GM12878 (cell line): ENCODE measurements around the gene MED25. TPM values are rescaled to one million over a fixed set of nuclear protein-coding genes. Genes with fewer than 3 reads are reported as not detected.

Experiments
- ATAC-seq: fragments of 200-7000 bp; cut with Tn5 transposase; 3 replicates; pipeline ENCODE4 v1.9.1; 2020; ENCODE audit warnings: mild to moderate bottlenecking, moderate library complexity
- BruUV-seq: library from RNA; stranded (reverse); fragments of 400-500 nt; replicated peaks from 2 replicates; lab custom pipeline; 2021; lab: Mats Ljungman, UMichigan
- CTCF ChIA-PET: fragments of 300-600 bp; sonication (Branson Sonifier 250); formaldehyde crosslinking; extraction: SDS; loops from one replicate; lab custom pipeline; 2021; ENCODE audit warnings: inconsistent platforms; lab: Yijun Ruan, JAX
- POLR2A ChIA-PET: fragments of 350-600 bp; formaldehyde crosslinking; extraction: SDS; loops from one replicate; lab custom pipeline; 2021; ENCODE audit warnings: inconsistent platforms; lab: Charles Lee
- RAD21 ChIA-PET: fragments of 300-600 bp; sonication (Branson Sonifier 250); formaldehyde crosslinking; loops from one replicate; lab custom pipeline; 2023; ENCODE audit warnings: antibody characterized with exemption; ENCODE audit not compliant: unreplicated experiment; lab: Charles Lee
- SMC1A ChIA-PET: fragments of 300-600 bp; sonication (Branson Sonifier 250); formaldehyde crosslinking; loops from one replicate; lab custom pipeline; 2023; ENCODE audit not compliant: unreplicated experiment, uncharacterized antibody; lab: Charles Lee
- DNase-seq: peaks from one replicate; pipeline ENCODE4 v3.0.0-alpha.2; 2011; ENCODE audit warnings: low read depth, low spot score
- FAIRE-seq: peaks from 3 replicates; lab custom pipeline; 2011; peaks lifted over from hg19 to GRCh38; lab: Jason Lieb, UNC
- H2AFZ ChIP-seq: 2 replicates; pipeline ENCODE4 v1.6.0; 2011; ENCODE audit warnings: low read depth, low read length, control low read depth; ENCODE audit not compliant: control insufficient read depth
- H3K27ac ChIP-seq: 2 replicates; pipeline ENCODE4 v1.5.1; 2011; ENCODE audit warnings: control low read depth; ENCODE audit not compliant: control insufficient read depth, insufficient read depth
- H3K27me3 ChIP-seq, 2 experiments: replicated peaks in 1 of 2; 2 replicates each; pipeline versions ENCODE4 v1.6.0 to v1.6.1; 2011; ENCODE audit warnings: low read length in 1 of 2; ENCODE audit not compliant: control insufficient read depth in 2 of 2, insufficient read depth in 2 of 2
- H3K36me3 ChIP-seq, 2 experiments: 2 replicates each; pipeline ENCODE4 v1.5.1; 2011; ENCODE audit warnings: low read length in 1 of 2; ENCODE audit not compliant: control insufficient read depth in 2 of 2, insufficient read depth in 2 of 2
- H3K4me1 ChIP-seq: 2 replicates; pipeline ENCODE4 v1.6.1; 2011; ENCODE audit warnings: mild to moderate bottlenecking, low read length, moderate library complexity, mixed read lengths; ENCODE audit not compliant: control insufficient read depth, insufficient read depth
- H3K4me2 ChIP-seq: 2 replicates; pipeline ENCODE4 v1.6.0; 2011; ENCODE audit warnings: control low read depth; ENCODE audit not compliant: control insufficient read depth, insufficient read depth
- H3K4me3 ChIP-seq: fragments of 200-600 bp; sonication (generic); 2 replicates; pipeline ENCODE4 v1.5.1; 2016
- H3K79me2 ChIP-seq: 2 replicates; pipeline ENCODE4 v1.6.0; 2011; ENCODE audit warnings: low read length; ENCODE audit not compliant: control insufficient read depth, insufficient read depth
- H3K9ac ChIP-seq: 2 replicates; pipeline ENCODE4 v1.8.0; 2011; ENCODE audit warnings: low read length, control low read depth, mixed read lengths; ENCODE audit not compliant: control insufficient read depth, insufficient read depth
- H3K9me3 ChIP-seq: replicated peaks from 3 replicates; pipeline ENCODE4 v1.5.1; 2011; ENCODE audit warnings: mild to moderate bottlenecking, low read length; ENCODE audit not compliant: control insufficient read depth, insufficient read depth
- H4K20me1 ChIP-seq: 2 replicates; pipeline ENCODE4 v1.6.0; 2011; ENCODE audit not compliant: control insufficient read depth, insufficient read depth
- CREM ChIP-seq: IDR thresholded peaks from 2 replicates; pipeline ENCODE4 v1.6.1; 2014; ENCODE audit warnings: antibody characterized with exemption, low read depth
- RB1 ChIP-seq: fragments of 450-650 bp; formaldehyde crosslinking; IDR thresholded peaks from 2 replicates; pipeline ENCODE4 v1.6.1; 2017; ENCODE audit warnings: mild to moderate bottlenecking, borderline replicate concordance
- SIN3A ChIP-seq: IDR thresholded peaks from 2 replicates; pipeline ENCODE4 v1.6.1; 2012; ENCODE audit warnings: low read depth, low read length, improper control_type of control experiment
- TCF3 ChIP-seq: IDR thresholded peaks from 2 replicates; pipeline ENCODE4 v1.6.1; 2012; ENCODE audit warnings: low read depth, mild to moderate bottlenecking, low read length, borderline replicate concordance; ENCODE audit not compliant: insufficient read depth
- WGBS: methylation state at CpG from one replicate; pipeline ENCODE4 v1.1.6; 2016; ENCODE audit warnings: low lambda C conversion rate; ENCODE audit not compliant: insufficient replicate concordance, insufficient coverage; ENCODE audit errors: missing lambda C conversion rate; 5-methylcytosine and 5-hydroxymethylcytosine counted together
- in situ Hi-C: fragments of 300-500 bp; cut with MboI; formaldehyde crosslinking; loops from 9 replicates; pipeline ENCODE4 v1.14.3; 2018; ENCODE audit warnings: mixed read lengths
- intact Hi-C: fragments of 100-400 bp; cut with micrococcal nuclease; formaldehyde crosslinking; loops from one replicate; pipeline ENCODE4 v1.14.2; 2022; ENCODE audit not compliant: unreplicated experiment
- polyA plus RNA-seq, 11 experiments: library from polyadenylated mRNA; depleted of rRNA in 4 of 11; unstranded in 6 of 11; stranded (reverse) in 5 of 11; fragments of >200 nt; fragmentation: Nextera tagmentation in 4 of 11; fragmentation: Illumina TruSeq in 1 of 11; extraction: Ambion mirVana in 4 of 11; extraction: Trizol in 1 of 11; gene quantifications; 1 replicate in 1 of 11; 2 replicates in 10 of 11; pipeline versions ENCODE4 v1.2.1 to v1.2.3, GENCODE V29; 2011 to 2016; ENCODE audit warnings: inconsistent platforms in 2 of 11, missing spikeins in 2 of 11, low read depth in 1 of 11
- total RNA-seq, 4 experiments: library from RNA; depleted of rRNA in 3 of 4; stranded (reverse); fragments of >200 nt in 3 of 4; fragmentation: Illumina TruSeq in 1 of 4; extraction: Trizol in 1 of 4; gene quantifications; 2 replicates each; pipeline versions ENCODE4 v1.2.1 to v1.2.3, GENCODE V29; 2013 to 2021
- TF ChIP-seq, protein P1 (sequence below): IDR thresholded peaks from 2 replicates; pipeline ENCODE4 v1.6.1; 2012; ENCODE audit warnings: low read length, inconsistent platforms
- TF ChIP-seq, protein P2 (sequence below): fragments of 150-350 bp; IDR thresholded peaks from 2 replicates; pipeline ENCODE4 v1.6.1; 2014; ENCODE audit warnings: mild to moderate bottlenecking, low read depth, low read length

MED25 gene
- total and polyA plus RNA-seq, 10 of the 15 experiments (the other 5 are each of a cell fraction or from before 2014, with no cell fraction given) = 3.5 to 53.9 (median 17.1) TPM

- TF ChIP-seq, protein P1, sequence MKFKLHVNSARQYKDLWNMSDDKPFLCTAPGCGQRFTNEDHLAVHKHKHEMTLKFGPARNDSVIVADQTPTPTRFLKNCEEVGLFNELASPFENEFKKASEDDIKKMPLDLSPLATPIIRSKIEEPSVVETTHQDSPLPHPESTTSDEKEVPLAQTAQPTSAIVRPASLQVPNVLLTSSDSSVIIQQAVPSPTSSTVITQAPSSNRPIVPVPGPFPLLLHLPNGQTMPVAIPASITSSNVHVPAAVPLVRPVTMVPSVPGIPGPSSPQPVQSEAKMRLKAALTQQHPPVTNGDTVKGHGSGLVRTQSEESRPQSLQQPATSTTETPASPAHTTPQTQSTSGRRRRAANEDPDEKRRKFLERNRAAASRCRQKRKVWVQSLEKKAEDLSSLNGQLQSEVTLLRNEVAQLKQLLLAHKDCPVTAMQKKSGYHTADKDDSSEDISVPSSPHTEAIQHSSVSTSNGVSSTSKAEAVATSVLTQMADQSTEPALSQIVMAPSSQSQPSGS = no peak
- no peak for TF ChIP-seq RB1
- TF ChIP-seq SIN3A = no peak
- TF ChIP-seq TCF3 = no peak
- TF ChIP-seq, protein P2, sequence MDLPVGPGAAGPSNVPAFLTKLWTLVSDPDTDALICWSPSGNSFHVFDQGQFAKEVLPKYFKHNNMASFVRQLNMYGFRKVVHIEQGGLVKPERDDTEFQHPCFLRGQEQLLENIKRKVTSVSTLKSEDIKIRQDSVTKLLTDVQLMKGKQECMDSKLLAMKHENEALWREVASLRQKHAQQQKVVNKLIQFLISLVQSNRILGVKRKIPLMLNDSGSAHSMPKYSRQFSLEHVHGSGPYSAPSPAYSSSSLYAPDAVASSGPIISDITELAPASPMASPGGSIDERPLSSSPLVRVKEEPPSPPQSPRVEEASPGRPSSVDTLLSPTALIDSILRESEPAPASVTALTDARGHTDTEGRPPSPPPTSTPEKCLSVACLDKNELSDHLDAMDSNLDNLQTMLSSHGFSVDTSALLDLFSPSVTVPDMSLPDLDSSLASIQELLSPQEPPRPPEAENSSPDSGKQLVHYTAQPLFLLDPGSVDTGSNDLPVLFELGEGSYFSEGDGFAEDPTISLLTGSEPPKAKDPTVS = no peak
- TF ChIP-seq, all 136 proteins: peak for 0
Observed at GRCh38 chr19:49795615-49796014, 22.5 kb upstream of the MED25 start (continued).

GRCh38 chr19:49798574-49798973 is 19.5 kb upstream of the MED25 start:
- SMC1A ChIA-PET = no interaction called here
- no peaks in the 10 kb centered on the region for H4K20me1 ChIP-seq
- TF ChIP-seq CREM = no peak
- TF ChIP-seq, all 136 proteins: peak for 0
- Histone ChIP-seq H3K36me3 (peaks cover 19 to 40% of the 10 kb centered on the region in 2 experiments; a peak in 3 of 4 replicates), H2AFZ (no peak overlapping the region), H3K4me2 (no peak overlapping the region), H3K4me3 (no peak overlapping the region), H3K9ac (no peak overlapping the region), H3K27ac (no peak overlapping the region), H3K4me1 (no peaks in the 10 kb centered on the region), H3K9me3 (no peaks in the 10 kb centered on the region), H3K79me2 (no peaks in the 10 kb centered on the region), H3K27me3 (no peaks in the 10 kb centered on the region)
- CTCF ChIA-PET = no interaction called here
- RAD21 ChIA-PET = no interaction called here
- BruUV-seq = no TSS peak
- ATAC-seq (no peak), DNase-seq (no peak), FAIRE-seq (no peak)
- POLR2A ChIA-PET = no interaction called here
- in situ Hi-C loops (no loop called here), intact Hi-C loops (no loop called here)
- 96% methylated on average over 11 of the region's 11 CpGs for WGBS
